ENCODE measurements around the gene BEX5.
"Not testable (repeated sequence)": the region's sequence is repeated elsewhere in the genome, so short reads cannot be mapped to it uniquely, and the experiment has no call there.

BEX5 gene

DNA sequence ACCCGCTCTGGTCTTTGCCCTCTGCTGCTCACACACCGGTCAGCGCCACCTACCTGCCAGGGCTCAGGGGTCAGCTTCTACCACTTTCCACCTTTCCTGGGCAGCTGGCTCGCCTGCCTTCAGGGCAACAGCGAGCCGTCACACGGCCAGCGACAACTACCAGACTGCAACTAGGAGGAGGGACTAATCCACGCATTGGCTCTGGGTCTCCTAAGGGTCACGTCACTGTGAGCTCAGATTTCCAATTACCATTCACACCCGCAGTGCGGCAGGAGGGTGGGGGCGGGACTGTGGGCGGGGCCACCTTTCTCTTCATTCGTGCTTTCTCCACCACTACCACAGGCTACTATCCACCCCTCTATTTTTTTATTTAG is at the start of gene BEX5:
Gene BEX5 (minus strand): TSS at position 172 of the 374 bp plus-strand sequence. CDS start 1,712 bp downstream, outside the sequence.
- peak in 52 of 56 donors; percentile 1 to 78 (median 38) for DNase-seq

DNA sequence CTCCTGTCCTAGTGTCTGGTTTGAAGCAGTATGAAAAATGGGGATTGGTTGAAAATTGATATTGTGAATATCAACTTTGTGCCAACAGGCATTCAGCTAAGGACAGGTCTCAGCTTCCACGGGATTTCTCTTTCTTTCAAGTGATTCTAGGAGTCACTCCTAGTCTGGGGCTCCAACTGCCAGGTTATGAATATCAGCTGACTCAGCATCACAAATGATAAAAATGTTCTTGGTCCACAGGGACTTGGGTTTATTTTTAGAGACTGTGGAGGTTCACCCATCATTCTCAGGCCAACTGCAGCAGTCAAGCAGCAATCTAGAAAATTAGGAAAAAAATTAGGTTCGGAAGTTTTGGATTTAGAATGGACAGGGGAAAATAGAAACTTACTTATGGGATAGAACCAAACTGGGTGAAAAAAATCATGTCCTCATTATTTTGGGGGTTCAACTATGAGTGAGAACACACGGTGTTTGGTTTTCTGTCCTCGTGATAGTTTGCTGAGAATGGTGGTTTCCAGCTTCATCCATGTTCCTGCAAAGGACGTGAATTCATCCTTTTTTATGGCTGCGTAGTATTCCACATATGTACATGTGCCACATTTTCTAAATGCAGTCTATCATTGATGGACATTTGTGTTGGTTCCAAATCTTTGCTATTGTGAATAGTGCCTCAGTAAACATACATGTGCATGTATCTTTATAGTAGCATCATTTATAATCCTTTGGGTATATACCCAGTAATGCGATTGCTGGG is 30.4 kb upstream of the BEX5 start:
- no peak for DNase-seq

DNA sequence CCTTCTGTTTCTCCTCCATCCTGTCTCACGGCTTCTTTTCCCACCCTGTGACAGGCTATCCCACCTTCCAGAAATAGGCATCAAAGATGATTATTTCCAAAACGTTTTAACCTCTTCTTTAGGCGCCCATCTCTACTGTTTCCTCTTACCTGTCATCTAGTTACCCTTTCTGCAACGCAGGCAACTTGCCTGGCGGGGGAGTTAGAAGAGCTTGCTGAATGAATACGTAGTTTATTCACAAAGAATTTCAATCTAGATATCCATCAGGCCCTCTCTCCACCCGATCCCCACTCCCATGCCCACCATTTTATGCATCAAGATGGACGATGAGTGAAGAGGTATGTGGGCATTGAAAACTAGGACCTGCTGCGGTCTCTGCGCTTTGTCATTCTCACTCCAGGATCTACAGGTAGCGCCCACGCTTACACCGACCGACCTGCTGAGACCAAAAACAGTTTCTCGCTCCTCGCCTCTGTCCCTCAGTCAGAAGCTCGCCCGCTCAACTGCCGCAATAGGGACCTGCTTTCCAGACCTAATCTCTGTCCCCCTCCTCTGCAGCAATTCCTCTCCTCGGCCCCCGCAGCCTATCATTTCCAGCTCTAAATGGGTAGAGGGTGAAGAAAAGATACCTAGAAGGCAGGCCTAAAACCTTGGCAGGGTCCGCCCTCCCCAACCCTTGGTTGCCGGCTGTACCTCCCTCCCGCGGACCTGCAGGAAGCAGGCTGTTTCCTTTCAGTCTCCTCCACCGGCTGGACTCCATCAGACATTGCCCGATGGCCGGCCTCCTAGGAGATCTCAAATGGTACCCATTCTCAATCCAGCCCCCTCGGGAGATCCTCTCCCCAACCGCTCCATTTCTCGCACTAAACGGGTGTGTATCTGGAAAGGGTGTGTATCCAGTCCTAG is 624 bp downstream of the BEX5 start:
- DNase-seq = peak in 16 of 56 donors; percentile 0 to 49 (median 17)

DNA sequence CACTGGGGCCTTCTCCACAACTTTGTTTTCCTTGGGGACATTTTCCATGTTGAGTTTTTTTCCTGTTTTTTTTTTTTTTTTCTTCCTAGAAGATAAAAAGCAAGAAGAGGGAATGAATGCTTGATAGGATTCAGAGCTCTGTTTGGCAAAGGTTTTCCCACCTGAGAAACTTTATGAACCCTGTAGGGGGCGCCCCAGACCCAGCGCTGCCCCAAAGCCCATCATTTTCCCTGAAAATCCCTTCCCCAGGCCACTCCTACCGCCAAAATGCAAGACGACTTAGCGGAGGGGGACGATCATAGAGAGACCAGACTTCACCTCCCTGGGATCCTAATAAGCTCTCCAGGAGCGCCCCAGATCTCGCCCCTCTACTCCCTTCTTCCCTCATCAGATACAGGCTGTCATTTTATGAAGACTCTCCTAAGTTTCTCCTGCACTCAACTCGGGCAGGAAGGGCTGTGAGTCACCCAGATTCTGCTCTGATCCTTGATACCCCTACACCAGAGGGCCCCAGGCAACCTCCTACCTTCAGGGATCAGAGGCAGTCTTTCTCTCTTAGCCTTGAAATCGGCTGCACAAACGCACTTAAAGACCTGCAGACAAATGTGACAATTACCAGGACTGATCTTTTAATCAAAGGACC is 1.4 kb downstream of the BEX5 start:
- DNase-seq = peak in 23 of 56 donors; percentile 0 to 30 (median 1)

DNA sequence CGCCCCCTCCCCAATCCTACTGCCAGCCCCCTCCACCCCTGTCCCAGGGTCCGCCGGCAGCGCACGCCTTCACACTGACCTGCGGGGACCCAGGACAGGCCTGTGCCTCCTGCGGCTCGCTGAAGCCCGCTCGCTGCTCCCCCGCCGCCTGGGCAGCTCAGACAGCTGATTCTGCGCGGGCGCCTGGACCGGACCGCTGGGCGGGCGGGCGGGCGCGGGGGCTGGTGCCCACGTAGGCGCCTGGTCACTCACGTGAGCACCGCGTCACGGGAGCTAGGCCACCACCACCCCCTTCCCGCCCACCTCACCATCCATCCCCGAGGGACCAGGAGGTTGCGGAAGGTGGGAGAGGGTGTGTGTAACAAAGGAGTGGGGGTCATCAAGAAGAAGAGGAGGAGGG is 13.5 kb downstream of the BEX5 start, which contains the start of gene TCEAL6:
Gene TCEAL6 (minus strand): TSS at position 208 of the 400 bp plus-strand sequence.
- DNase-seq = peak in 21 of 56 donors; percentile 0 to 45 (median 3)

DNA sequence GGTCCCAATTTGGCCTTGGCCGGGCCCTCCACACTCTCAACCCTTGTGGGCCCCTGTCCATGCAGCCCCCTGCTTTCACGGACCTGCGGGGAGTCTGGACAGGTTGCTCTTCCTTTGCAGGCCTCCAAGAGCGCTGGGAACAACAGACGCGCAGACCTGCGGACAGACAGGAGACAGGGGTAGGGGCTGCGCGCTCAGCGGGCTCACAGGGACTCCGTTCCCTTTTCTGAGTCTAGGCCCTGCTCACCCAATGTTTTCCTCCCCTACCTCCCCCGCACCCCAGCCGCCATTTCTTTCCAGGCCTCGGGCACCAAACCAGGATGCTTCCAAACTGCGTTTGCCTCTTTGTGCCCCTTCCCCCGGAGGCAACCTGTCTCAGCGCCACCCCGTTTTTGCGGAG is 14.1 kb downstream of the BEX5 start:
- DNase-seq = peak in 4 of 56 donors; percentile 0 to 3 (median 0)

DNA sequence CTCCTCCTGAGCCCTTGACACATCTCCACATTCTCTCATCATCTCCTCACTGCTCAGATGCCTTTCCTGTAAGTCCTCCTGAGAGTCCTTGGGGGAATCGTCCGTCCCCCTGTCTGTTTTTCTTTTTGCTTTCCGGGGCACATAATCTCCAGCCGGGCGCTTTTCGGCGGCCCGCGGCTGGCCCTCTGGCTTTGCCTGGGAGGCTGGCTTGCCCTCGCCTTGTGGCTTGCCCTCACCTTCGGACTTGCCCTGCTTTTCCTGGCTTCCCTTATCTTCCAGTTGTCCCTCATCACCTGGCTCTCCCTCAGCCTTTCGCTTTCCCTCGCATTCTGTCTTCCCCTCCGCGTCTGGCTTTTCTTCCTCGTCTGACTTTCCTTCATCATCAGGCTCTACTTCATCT is 14.9 kb downstream of the BEX5 start:
- not testable (repeated sequence) for DNase-seq

DNA sequence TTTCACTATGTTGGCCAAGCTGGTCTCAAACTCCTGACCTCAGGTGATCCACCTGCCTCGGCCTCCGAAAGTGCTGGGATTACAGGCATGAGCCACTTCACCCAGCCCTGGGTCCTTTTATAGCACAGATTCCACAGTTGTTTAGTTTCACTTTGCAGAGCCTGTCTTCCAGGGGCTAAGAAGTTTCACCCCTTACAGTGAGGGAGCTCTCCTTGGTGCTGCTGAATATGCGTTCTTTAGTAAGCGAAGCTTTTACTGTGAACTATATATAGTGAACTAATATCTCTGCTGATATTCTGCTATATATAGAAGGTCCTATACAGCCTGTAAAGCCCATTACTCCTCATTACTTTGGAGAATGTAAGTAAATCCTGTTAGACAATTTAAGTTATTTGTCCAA is 17.7 kb downstream of the BEX5 start:
- DNase-seq = no peak

DNA sequence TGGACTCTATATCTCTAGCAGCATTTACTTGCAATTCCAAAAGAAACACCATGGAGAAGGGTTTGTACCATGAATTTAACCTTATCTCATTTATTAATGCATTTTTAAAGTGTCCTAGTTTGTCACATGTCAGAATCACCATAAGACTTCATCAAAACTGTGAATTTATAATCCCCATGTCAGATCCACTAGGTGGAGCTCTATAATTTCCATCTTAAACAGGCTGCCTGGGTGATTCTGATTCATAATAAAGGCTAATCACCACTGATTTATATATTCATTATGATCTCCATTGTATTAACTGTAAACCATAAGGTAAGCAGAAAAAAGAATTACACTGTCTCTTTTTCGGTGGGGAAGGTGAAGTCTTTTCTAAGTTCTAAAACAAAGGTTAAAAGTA is 26.3 kb downstream of the BEX5 start:
- peak in 1 of 56 donors; percentile 4 for DNase-seq

DNA sequence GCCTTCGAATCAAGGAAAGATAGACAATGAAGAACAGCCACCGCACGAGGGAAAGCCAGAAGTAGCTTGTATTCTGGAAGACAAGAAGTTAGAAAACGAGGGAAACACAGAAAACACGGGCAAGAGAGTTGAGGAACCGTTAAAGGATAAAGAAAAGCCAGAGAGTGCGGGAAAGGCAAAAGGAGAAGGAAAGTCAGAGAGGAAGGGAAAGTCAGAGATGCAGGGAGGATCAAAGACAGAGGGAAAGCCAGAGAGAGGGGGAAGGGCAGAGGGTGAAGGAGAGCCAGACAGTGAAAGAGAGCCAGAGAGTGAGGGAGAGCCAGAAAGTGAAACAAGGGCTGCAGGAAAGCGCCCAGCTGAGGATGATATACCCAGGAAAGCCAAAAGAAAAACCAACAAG is 28.9 kb downstream of the BEX5 start:
- DNase-seq = peak in 2 of 56 donors; percentile 1

DNA sequence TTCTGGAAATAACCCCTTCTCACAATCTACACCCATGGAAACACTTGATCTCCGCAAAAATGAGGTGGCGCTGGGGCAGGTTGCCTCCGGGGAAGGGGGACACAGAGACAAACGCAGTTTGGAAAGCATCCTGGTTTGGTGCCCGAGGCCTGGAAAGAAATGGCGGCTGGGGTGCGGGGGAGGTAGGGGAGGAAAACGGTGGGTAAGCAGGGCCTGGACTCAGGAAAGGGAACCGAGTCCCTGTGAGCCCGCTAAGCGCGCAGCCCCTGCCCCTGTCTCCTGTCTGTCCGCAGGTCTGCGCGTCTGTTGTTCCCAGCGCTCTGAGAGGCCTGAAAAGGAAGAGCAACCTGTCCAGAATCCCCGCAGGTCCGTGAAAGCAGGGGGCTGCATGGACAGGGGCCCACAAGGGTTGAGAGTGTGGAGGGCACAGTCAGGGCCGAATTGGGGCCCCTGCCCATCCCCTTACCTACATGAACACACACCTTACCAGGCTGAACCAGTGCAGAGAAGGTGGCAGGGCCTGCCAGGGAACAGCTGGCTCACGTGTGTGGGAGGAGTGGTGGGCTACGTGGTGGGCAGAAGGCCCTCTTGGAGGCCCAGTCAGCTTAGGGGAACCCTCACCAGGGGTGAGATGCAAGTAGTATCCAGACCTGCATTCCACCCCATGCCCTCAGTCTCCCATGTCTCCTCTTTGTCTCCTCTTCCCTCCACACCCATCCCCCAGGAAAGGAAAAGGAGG is 29.5 kb downstream of the BEX5 start:
- peak in 6 of 56 donors; percentile 0 to 28 (median 12) for DNase-seq

DNA sequence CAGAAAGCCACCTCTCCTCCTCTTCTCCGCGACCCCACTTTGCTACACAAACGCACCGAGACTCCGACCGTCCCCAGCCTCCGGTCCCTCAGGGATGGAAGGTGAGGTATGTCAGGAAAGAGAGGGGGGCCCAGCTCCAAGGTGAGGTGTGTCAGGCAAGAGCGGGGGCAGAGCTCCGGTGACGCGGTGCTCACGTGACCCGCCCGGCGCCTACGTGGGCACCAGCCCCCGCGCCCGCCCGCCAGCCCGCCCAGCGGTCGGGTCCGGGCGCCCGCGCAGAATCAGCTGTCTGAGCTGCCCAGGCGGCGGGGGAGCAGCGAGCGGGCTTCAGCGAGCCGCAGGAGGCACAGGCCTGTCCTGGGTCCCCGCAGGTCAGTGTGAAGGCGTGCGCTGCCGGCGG is 30.3 kb downstream of the BEX5 start, which contains the start of gene TCEAL2:
Gene TCEAL2 (plus strand): TSS at position 244 of the 400 bp plus-strand sequence. CDS start 1,152 bp downstream, outside the sequence.
- peak in 34 of 56 donors; percentile 0 to 63 (median 18) for DNase-seq

DNA sequence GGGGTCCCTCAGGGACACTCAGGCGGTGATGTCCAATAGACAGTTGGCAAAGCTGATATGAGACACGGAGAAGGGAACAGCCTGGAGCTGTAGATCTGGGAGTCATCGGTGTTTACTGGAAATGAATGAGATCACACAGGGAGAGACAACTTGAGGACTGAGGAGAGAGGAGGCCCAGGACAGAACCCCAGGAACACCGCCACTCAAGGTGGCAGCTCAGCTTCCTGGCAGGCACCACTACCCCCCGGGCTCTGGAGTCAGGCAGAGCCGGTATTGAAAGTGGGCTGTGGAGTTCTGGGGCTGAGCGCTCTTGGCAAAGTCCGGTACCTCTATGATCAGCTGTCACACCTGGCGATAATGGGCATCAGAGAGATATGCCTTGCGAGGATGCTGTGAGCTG is 30.8 kb downstream of the BEX5 start:
- DNase-seq = not testable (repeated sequence)

DNA sequence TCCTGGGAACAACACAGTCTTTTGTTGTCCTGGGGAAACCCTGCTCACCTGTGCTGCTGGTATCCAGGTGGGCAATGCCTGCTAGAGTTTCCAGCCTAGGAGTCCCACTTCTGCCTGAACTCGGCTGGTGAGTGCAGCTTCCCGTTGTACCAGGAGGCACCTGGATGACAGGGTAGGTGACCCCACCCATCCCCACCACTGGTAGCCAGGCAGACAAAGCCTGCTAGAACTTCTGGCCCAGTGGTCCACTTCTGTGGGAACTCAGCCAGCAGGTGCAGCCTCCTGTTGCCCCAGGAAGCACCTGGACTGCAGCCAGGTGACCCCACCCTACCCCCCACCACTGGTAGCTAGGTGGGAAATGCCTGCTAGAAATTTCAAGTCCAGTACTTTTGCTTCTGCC is 40.0 kb downstream of the BEX5 start:
- DNase-seq = no peak

DNA sequence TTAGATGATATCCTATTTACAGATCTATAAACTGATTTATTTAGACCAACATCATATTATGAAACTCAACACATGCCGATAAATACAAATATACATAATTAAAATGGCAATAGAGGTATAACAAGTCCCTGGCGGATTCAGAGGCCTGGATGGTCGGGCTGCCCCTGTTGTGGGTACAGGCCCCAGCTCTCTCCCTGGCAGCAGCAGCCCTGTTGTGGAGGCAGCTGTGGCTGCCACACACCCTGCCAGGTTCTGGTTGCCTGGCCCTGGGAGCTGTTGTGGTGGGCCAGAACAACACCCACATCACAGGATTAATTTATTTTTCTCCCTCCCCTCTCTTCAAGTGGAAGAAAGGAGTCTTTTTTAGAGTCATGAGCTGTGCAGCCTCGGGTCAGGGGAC is 42.4 kb downstream of the BEX5 start:
- DNase-seq = no peak

Data from amygdala (tissue), 56 donors.